Gastrocnemius medialis (tissue), 4 donors: ENCODE results near the gene MOGAT2.

Source experiments
- POLR2A ChIP-seq, 2 donors: fragments of 450-650 bp; IDR thresholded peaks; one replicate each; pipeline ENCODE4 v1.6.1; 2017; ENCODE audit warnings: antibody characterized with exemption in 2 of 2, mild to moderate bottlenecking in 2 of 2, moderate library complexity in 2 of 2
- TF ChIP-seq, protein P1 (sequence below), 5 experiments: fragments of 450-650 bp in 3 of 5; fragments of 200-600 bp in 2 of 5; sonication (generic) in 2 of 5; IDR thresholded peaks in 4 of 5; conservative IDR thresholded peaks in 1 of 5; 1 replicate in 4 of 5; 2 replicates in 1 of 5; pipeline ENCODE4 v1.5.1; 2016 to 2019; ENCODE audit warnings: antibody characterized with exemption in 5 of 5, mild to moderate bottlenecking in 3 of 5, moderate library complexity in 3 of 5

DNA sequence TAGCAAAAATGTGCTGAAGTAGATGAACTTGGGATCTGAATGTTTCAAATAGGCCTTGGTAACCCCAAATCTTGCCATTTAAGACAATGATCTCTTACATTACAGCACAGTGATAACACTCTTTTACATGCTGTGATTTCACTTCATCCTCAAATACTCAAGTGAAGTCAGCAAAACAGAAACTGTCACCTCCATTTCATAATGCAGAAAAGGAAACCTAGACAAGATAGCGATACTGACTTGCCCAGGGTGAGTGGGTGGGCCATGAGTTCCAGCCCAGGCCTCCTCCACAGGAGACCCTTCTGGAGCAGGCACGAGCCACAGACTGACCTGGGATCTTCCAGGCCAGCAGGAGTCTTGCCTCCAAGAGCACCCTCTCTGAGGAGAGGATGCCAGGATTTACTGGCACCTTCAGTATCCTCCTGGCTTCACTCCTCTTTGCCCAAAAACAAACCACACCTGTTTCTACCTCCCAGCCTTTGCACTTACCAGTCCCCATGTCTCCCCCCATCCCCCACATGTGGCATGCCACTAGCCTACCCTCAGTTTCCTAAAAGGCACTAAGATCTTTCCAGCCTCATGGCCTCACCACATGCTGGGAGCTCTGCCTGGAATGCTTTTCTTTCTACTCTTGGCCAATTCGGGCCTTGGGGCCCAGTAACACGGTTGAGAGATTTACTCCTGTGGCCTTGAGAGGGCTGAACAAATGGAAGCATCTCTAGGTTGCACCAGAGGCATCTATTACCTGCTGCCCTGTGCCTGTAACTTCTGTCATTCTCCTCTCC is 49.0 kb downstream of the MOGAT2 start:
- TF ChIP-seq, protein P1, sequence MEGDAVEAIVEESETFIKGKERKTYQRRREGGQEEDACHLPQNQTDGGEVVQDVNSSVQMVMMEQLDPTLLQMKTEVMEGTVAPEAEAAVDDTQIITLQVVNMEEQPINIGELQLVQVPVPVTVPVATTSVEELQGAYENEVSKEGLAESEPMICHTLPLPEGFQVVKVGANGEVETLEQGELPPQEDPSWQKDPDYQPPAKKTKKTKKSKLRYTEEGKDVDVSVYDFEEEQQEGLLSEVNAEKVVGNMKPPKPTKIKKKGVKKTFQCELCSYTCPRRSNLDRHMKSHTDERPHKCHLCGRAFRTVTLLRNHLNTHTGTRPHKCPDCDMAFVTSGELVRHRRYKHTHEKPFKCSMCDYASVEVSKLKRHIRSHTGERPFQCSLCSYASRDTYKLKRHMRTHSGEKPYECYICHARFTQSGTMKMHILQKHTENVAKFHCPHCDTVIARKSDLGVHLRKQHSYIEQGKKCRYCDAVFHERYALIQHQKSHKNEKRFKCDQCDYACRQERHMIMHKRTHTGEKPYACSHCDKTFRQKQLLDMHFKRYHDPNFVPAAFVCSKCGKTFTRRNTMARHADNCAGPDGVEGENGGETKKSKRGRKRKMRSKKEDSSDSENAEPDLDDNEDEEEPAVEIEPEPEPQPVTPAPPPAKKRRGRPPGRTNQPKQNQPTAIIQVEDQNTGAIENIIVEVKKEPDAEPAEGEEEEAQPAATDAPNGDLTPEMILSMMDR (IDR thresholded peaks at IDR 0.05 in 4 of 5, conservative IDR thresholded peaks at IDR 0.05 in 1 of 5): no peak
- no peak for TF ChIP-seq POLR2A (IDR thresholded peaks at IDR 0.05)
